GM23338 (cell line): ENCODE results near the gene HLA-F. TPM values are rescaled to one million over a fixed set of nuclear protein-coding genes. Genes with fewer than 3 reads are reported as not detected.

Source experiments
- ATAC-seq: fragments of 200-7000 bp; cut with Tn5 transposase; 3 replicates; pipeline ENCODE4 v1.9.1; 2020
- DNase-seq: peaks from one replicate; pipeline ENCODE4 v3.0.0-alpha.2; 2015; ENCODE audit warnings: low spot score
- H2AFZ ChIP-seq: fragments of 200-600 bp; sonication (generic); 2 replicates; pipeline ENCODE4 v1.8.0; 2016; ENCODE audit warnings: antibody characterized with exemption, mild to moderate bottlenecking, moderate library complexity
- H3F3A ChIP-seq: fragments of 200-600 bp; sonication (generic); replicated peaks from 2 replicates; pipeline ENCODE4 v1.8.0; 2017; ENCODE audit warnings: antibody characterized with exemption, mixed run types, low read depth
- H3K27ac ChIP-seq: fragments of 200-600 bp; sonication (generic); 2 replicates; pipeline ENCODE4 v1.6.1; 2016; ENCODE audit warnings: low read depth
- H3K27me3 ChIP-seq: fragments of 200-600 bp; sonication (generic); 2 replicates; pipeline ENCODE4 v1.8.0; 2016; ENCODE audit warnings: mild to moderate bottlenecking, mixed run types, moderate library complexity; ENCODE audit not compliant: insufficient read depth
- H3K36me3 ChIP-seq: fragments of 200-600 bp; sonication (generic); 2 replicates; pipeline ENCODE4 v1.8.0; 2016; ENCODE audit warnings: mild to moderate bottlenecking; ENCODE audit not compliant: insufficient read depth
- H3K4me1 ChIP-seq: fragments of 200-600 bp; sonication (generic); 2 replicates; pipeline ENCODE4 v1.8.0; 2016; ENCODE audit warnings: mild to moderate bottlenecking, moderate library complexity; ENCODE audit not compliant: insufficient read depth
- H3K4me2 ChIP-seq: fragments of 200-600 bp; sonication (generic); 2 replicates; pipeline ENCODE4 v1.7.1; 2017; ENCODE audit warnings: mixed run types
- H3K4me3 ChIP-seq: fragments of 200-600 bp; sonication (generic); 2 replicates; pipeline ENCODE4 v1.6.1; 2016; ENCODE audit warnings: mixed run types
- H3K79me2 ChIP-seq: fragments of 200-600 bp; sonication (generic); replicated peaks from 2 replicates; pipeline ENCODE4 v1.8.0; 2017; ENCODE audit warnings: mild to moderate bottlenecking; ENCODE audit not compliant: insufficient read depth
- H3K9me2 ChIP-seq: fragments of 200-600 bp; sonication (generic); 2 replicates; pipeline ENCODE4 v1.8.0; 2017; ENCODE audit not compliant: insufficient read depth
- H4K20me1 ChIP-seq: fragments of 200-600 bp; sonication (generic); replicated peaks from 2 replicates; pipeline ENCODE4 v1.8.0; 2017; ENCODE audit warnings: mild to moderate bottlenecking; ENCODE audit not compliant: insufficient read depth
- H3K27ac Mint-ChIP-seq: 2 replicates; pipeline ENCODE4 v1.8.0; 2020; ENCODE audit warnings: inconsistent platforms, mild to moderate bottlenecking, moderate library complexity, mixed read lengths
- H3K27me3 Mint-ChIP-seq: 3 replicates; pipeline ENCODE4 v1.8.0; 2022; ENCODE audit warnings: low read depth, mild to moderate bottlenecking, moderate library complexity, mixed read lengths, inconsistent platforms; ENCODE audit not compliant: insufficient read depth, poor library complexity
- H3K36me3 Mint-ChIP-seq: 3 replicates; pipeline ENCODE4 v1.8.0; 2021; ENCODE audit warnings: low read depth, mild to moderate bottlenecking, inconsistent platforms, moderate library complexity, mixed read lengths
- H3K4me1 Mint-ChIP-seq: 3 replicates; pipeline ENCODE4 v1.8.0; 2020; ENCODE audit warnings: mild to moderate bottlenecking, inconsistent platforms, mixed read lengths
- H3K4me3 Mint-ChIP-seq: 3 replicates; pipeline ENCODE4 v1.8.0; 2021; ENCODE audit warnings: moderate library complexity, mild to moderate bottlenecking, inconsistent platforms, mixed read lengths
- H3K9me3 Mint-ChIP-seq: 3 replicates; pipeline ENCODE4 v1.8.0; 2020; ENCODE audit warnings: moderate library complexity, mild to moderate bottlenecking, inconsistent platforms, mixed read lengths
- CREB1 ChIP-seq: fragments of 250-450 bp; sonication (Bioruptor Pico); IDR thresholded peaks from 2 replicates; pipeline ENCODE4 v1.5.0; 2020; ENCODE audit warnings: low read depth, mild to moderate bottlenecking, moderate library complexity
- CTCF ChIP-seq, 2 experiments: fragments of 200-600 bp in 1 of 2; sonication (generic) in 1 of 2; conservative IDR thresholded peaks; 2 replicates each; pipeline versions ENCODE4 v1.5.1 to v1.6.1; 2016 to 2017; ENCODE audit warnings: antibody characterized with exemption in 2 of 2, low read depth in 2 of 2, mild to moderate bottlenecking in 2 of 2, moderate library complexity in 1 of 2
- EZH2phosphoT487 ChIP-seq: fragments of 200-600 bp; sonication (generic); IDR thresholded peaks from one replicate; pipeline ENCODE4 v1.8.1; 2018; ENCODE audit warnings: antibody characterized with exemption; ENCODE audit not compliant: unreplicated experiment
- JUNB ChIP-seq: IDR thresholded peaks from one replicate; pipeline ENCODE4 v1.6.1; 2016; ENCODE audit warnings: antibody characterized with exemption; ENCODE audit not compliant: unreplicated experiment
- NANOG ChIP-seq: IDR thresholded peaks from 2 replicates; pipeline ENCODE4 v1.6.1; 2016; ENCODE audit warnings: antibody characterized with exemption, borderline replicate concordance
- REST ChIP-seq: IDR thresholded peaks from one replicate; pipeline ENCODE4 v1.6.1; 2018; ENCODE audit warnings: antibody characterized with exemption; ENCODE audit not compliant: unreplicated experiment
- STAT1 ChIP-seq: IDR thresholded peaks from one replicate; pipeline ENCODE4 v1.6.1; 2016; ENCODE audit warnings: antibody characterized with exemption; ENCODE audit not compliant: unreplicated experiment
- ZNF114 ChIP-seq: fragments of 250-450 bp; sonication (Bioruptor Pico); IDR thresholded peaks from 2 replicates; pipeline ENCODE4 v1.5.0; 2020; ENCODE audit warnings: mild to moderate bottlenecking, moderate library complexity
- ZNF462 ChIP-seq: fragments of 250-450 bp; sonication (Bioruptor Pico); IDR thresholded peaks from 2 replicates; pipeline ENCODE4 v1.5.0; 2020; ENCODE audit warnings: mild to moderate bottlenecking, moderate library complexity
- polyA plus RNA-seq: library from polyadenylated mRNA; unstranded; fragments of >200 nt; fragmentation: Nextera tagmentation; extraction: Ambion mirVana; gene quantifications from 2 replicates; pipeline ENCODE4 v1.2.1, GENCODE V29; 2016
- total RNA-seq: library from RNA; depleted of rRNA; stranded (reverse); fragments of >200 nt; shearing (Covaris generic); gene quantifications from 2 replicates; pipeline ENCODE4 v1.2.3, GENCODE V29; 2014

Gene HLA-F
- total and polyA plus RNA-seq, 2 experiments from 2014 or later, result 4.4 to 10.4 TPM

GRCh38 chr6:29680904-29681303 is 42.3 kb upstream of the HLA-F start, which contains the start of gene ZFP57 (continued):
- TF ChIP-seq REST, result no peak
- TF ChIP-seq ZNF114 (CRISPR knock-in tag), result no peak
- TF ChIP-seq CREB1, result no peak
- TF ChIP-seq CTCF (conservative IDR thresholded peaks at IDR 0.05; ENCODE audit: low read depth in 2 of 2), result no peak

GRCh38 chr6:29681811-29682210 is 41.4 kb upstream of the HLA-F start:
- Mint-ChIP-seq H3K4me1 (peaks cover 32% of the 10 kb centered on the region), H3K27me3 (peaks cover 7% of the 10 kb centered on the region), H3K9me3 (peaks cover 8% of the 10 kb centered on the region), H3K36me3 (peaks cover 4% of the 10 kb centered on the region; the same call in 1 of the 3 replicates), H3K4me3 (no peak overlapping the region), H3K27ac (no peak overlapping the region)
- H3K79me2 ChIP-seq, result no peaks in the 10 kb centered on the region
- no peaks in the 10 kb centered on the region for H3K9me2 ChIP-seq
- no peaks in the 10 kb centered on the region for H4K20me1 ChIP-seq
- H3K27ac ChIP-seq, result no peak overlapping the region
- no peak overlapping the region for H3K4me3 ChIP-seq
- H2AFZ ChIP-seq, result no peak overlapping the region
- H3F3A ChIP-seq, result 0 out of 2 replicates have a peak, but pooled peaks cover 7% of the 10 kb centered on the region
- no peak overlapping the region for H3K4me2 ChIP-seq
- H3K4me1 ChIP-seq, result peaks cover 21% of the 10 kb centered on the region
- DNase-seq (no peak), ATAC-seq (no peak)
- no peaks in the 10 kb centered on the region; the same call in 1 of the 2 replicates for H3K36me3 ChIP-seq
- no peaks in the 10 kb centered on the region for H3K27me3 ChIP-seq
- TF ChIP-seq ZNF114 (CRISPR knock-in tag) (no peak), ZNF462 (CRISPR knock-in tag) (no peak), JUNB (no peak), EZH2phosphoT487 (no peak), NANOG (no peak), REST (no peak), STAT1 (no peak), CREB1 (no peak)
